GM23338 (cell line): ENCODE results near the gene CENPL. TPM values are rescaled to one million over a fixed set of nuclear protein-coding genes. Genes with fewer than 3 reads are reported as not detected.
"Not testable (repeated sequence)": the region's sequence is repeated elsewhere in the genome, so short reads cannot be mapped to it uniquely, and the experiment has no call there.

Experiments used
- ATAC-seq: fragments of 200-7000 bp; cut with Tn5 transposase; 3 replicates; pipeline ENCODE4 v1.9.1; 2020
- DNase-seq: peaks from one replicate; pipeline ENCODE4 v3.0.0-alpha.2; 2015; ENCODE audit warnings: low spot score
- H2AFZ ChIP-seq: fragments of 200-600 bp; sonication (generic); 2 replicates; pipeline ENCODE4 v1.8.0; 2016; ENCODE audit warnings: antibody characterized with exemption, mild to moderate bottlenecking, moderate library complexity
- H3F3A ChIP-seq: fragments of 200-600 bp; sonication (generic); replicated peaks from 2 replicates; pipeline ENCODE4 v1.8.0; 2017; ENCODE audit warnings: antibody characterized with exemption, mixed run types, low read depth
- H3K27ac ChIP-seq: fragments of 200-600 bp; sonication (generic); 2 replicates; pipeline ENCODE4 v1.6.1; 2016; ENCODE audit warnings: low read depth
- H3K27me3 ChIP-seq: fragments of 200-600 bp; sonication (generic); 2 replicates; pipeline ENCODE4 v1.8.0; 2016; ENCODE audit warnings: mild to moderate bottlenecking, mixed run types, moderate library complexity; ENCODE audit not compliant: insufficient read depth
- H3K36me3 ChIP-seq: fragments of 200-600 bp; sonication (generic); 2 replicates; pipeline ENCODE4 v1.8.0; 2016; ENCODE audit warnings: mild to moderate bottlenecking; ENCODE audit not compliant: insufficient read depth
- H3K4me1 ChIP-seq: fragments of 200-600 bp; sonication (generic); 2 replicates; pipeline ENCODE4 v1.8.0; 2016; ENCODE audit warnings: mild to moderate bottlenecking, moderate library complexity; ENCODE audit not compliant: insufficient read depth
- H3K4me2 ChIP-seq: fragments of 200-600 bp; sonication (generic); 2 replicates; pipeline ENCODE4 v1.7.1; 2017; ENCODE audit warnings: mixed run types
- H3K4me3 ChIP-seq: fragments of 200-600 bp; sonication (generic); 2 replicates; pipeline ENCODE4 v1.6.1; 2016; ENCODE audit warnings: mixed run types
- H3K79me2 ChIP-seq: fragments of 200-600 bp; sonication (generic); replicated peaks from 2 replicates; pipeline ENCODE4 v1.8.0; 2017; ENCODE audit warnings: mild to moderate bottlenecking; ENCODE audit not compliant: insufficient read depth
- H3K9me2 ChIP-seq: fragments of 200-600 bp; sonication (generic); 2 replicates; pipeline ENCODE4 v1.8.0; 2017; ENCODE audit not compliant: insufficient read depth
- H4K20me1 ChIP-seq: fragments of 200-600 bp; sonication (generic); replicated peaks from 2 replicates; pipeline ENCODE4 v1.8.0; 2017; ENCODE audit warnings: mild to moderate bottlenecking; ENCODE audit not compliant: insufficient read depth
- H3K27ac Mint-ChIP-seq: 2 replicates; pipeline ENCODE4 v1.8.0; 2020; ENCODE audit warnings: inconsistent platforms, mild to moderate bottlenecking, moderate library complexity, mixed read lengths
- H3K27me3 Mint-ChIP-seq: 3 replicates; pipeline ENCODE4 v1.8.0; 2022; ENCODE audit warnings: low read depth, mild to moderate bottlenecking, moderate library complexity, mixed read lengths, inconsistent platforms; ENCODE audit not compliant: insufficient read depth, poor library complexity
- H3K36me3 Mint-ChIP-seq: 3 replicates; pipeline ENCODE4 v1.8.0; 2021; ENCODE audit warnings: low read depth, mild to moderate bottlenecking, inconsistent platforms, moderate library complexity, mixed read lengths
- H3K4me1 Mint-ChIP-seq: 3 replicates; pipeline ENCODE4 v1.8.0; 2020; ENCODE audit warnings: mild to moderate bottlenecking, inconsistent platforms, mixed read lengths
- H3K4me3 Mint-ChIP-seq: 3 replicates; pipeline ENCODE4 v1.8.0; 2021; ENCODE audit warnings: moderate library complexity, mild to moderate bottlenecking, inconsistent platforms, mixed read lengths
- H3K9me3 Mint-ChIP-seq: 3 replicates; pipeline ENCODE4 v1.8.0; 2020; ENCODE audit warnings: moderate library complexity, mild to moderate bottlenecking, inconsistent platforms, mixed read lengths
- CREB1 ChIP-seq: fragments of 250-450 bp; sonication (Bioruptor Pico); IDR thresholded peaks from 2 replicates; pipeline ENCODE4 v1.5.0; 2020; ENCODE audit warnings: low read depth, mild to moderate bottlenecking, moderate library complexity
- CTCF ChIP-seq, 2 experiments: fragments of 200-600 bp in 1 of 2; sonication (generic) in 1 of 2; conservative IDR thresholded peaks; 2 replicates each; pipeline versions ENCODE4 v1.5.1 to v1.6.1; 2016 to 2017; ENCODE audit warnings: antibody characterized with exemption in 2 of 2, low read depth in 2 of 2, mild to moderate bottlenecking in 2 of 2, moderate library complexity in 1 of 2
- ETS1 ChIP-seq: IDR thresholded peaks from 2 replicates; pipeline ENCODE4 v1.6.1; 2016; ENCODE audit warnings: antibody characterized with exemption
- EZH2phosphoT487 ChIP-seq: fragments of 200-600 bp; sonication (generic); IDR thresholded peaks from one replicate; pipeline ENCODE4 v1.8.1; 2018; ENCODE audit warnings: antibody characterized with exemption; ENCODE audit not compliant: unreplicated experiment
- JUNB ChIP-seq: IDR thresholded peaks from one replicate; pipeline ENCODE4 v1.6.1; 2016; ENCODE audit warnings: antibody characterized with exemption; ENCODE audit not compliant: unreplicated experiment
- NANOG ChIP-seq: IDR thresholded peaks from 2 replicates; pipeline ENCODE4 v1.6.1; 2016; ENCODE audit warnings: antibody characterized with exemption, borderline replicate concordance
- REST ChIP-seq: IDR thresholded peaks from one replicate; pipeline ENCODE4 v1.6.1; 2018; ENCODE audit warnings: antibody characterized with exemption; ENCODE audit not compliant: unreplicated experiment
- STAT1 ChIP-seq: IDR thresholded peaks from one replicate; pipeline ENCODE4 v1.6.1; 2016; ENCODE audit warnings: antibody characterized with exemption; ENCODE audit not compliant: unreplicated experiment
- polyA plus RNA-seq: library from polyadenylated mRNA; unstranded; fragments of >200 nt; fragmentation: Nextera tagmentation; extraction: Ambion mirVana; gene quantifications from 2 replicates; pipeline ENCODE4 v1.2.1, GENCODE V29; 2016
- total RNA-seq: library from RNA; depleted of rRNA; stranded (reverse); fragments of >200 nt; shearing (Covaris generic); gene quantifications from 2 replicates; pipeline ENCODE4 v1.2.3, GENCODE V29; 2014

CENPL gene
- total and polyA plus RNA-seq, 2 experiments from 2014 or later: 13.6 to 23.5 TPM

- Histone ChIP-seq H3K36me3 (no peaks in the 10 kb centered on the region), H3K27ac (no peak overlapping the region), H3K9me2 (no peaks in the 10 kb centered on the region), H3K4me2 (no peak overlapping the region), H3K4me1 (no peaks in the 10 kb centered on the region), H3K4me3 (no peak overlapping the region), H3K79me2 (no peaks in the 10 kb centered on the region), H4K20me1 (no peaks in the 10 kb centered on the region; the same call in 1 of the 2 replicates), H3F3A (no peaks in the 10 kb centered on the region), H3K27me3 (no peaks in the 10 kb centered on the region), H2AFZ (no peak overlapping the region)
- no peak for ATAC-seq
- H3K36me3 Mint-ChIP-seq: no peaks in the 10 kb centered on the region; the same call in 2 of the 3 replicates
- no peaks in the 10 kb centered on the region for H3K27me3 Mint-ChIP-seq
- H3K27ac Mint-ChIP-seq: no peak overlapping the region
- H3K4me3 Mint-ChIP-seq: no peak overlapping the region
- TF ChIP-seq JUNB (no peak), CTCF (conservative IDR thresholded peaks at IDR 0.05; ENCODE audit: low read depth in 2 of 2) (no peak), REST (no peak), NANOG (no peak), EZH2phosphoT487 (no peak), ETS1 (no peak), STAT1 (no peak), CREB1 (CRISPR knock-in tag) (no peak)
- H3K4me1 Mint-ChIP-seq: no peaks in the 10 kb centered on the region
- no peak for DNase-seq
- no peaks in the 10 kb centered on the region for H3K9me3 Mint-ChIP-seq
These were observed 53.1 kb downstream of the CENPL start for GRCh38 chr1:173771560-173771959.

- not testable (repeated sequence) for H3K4me1 ChIP-seq, H3K9me2 ChIP-seq, H3K4me1 Mint-ChIP-seq, DNase-seq, H3K4me3 ChIP-seq, H3K79me2 ChIP-seq, H3K9me3 Mint-ChIP-seq, H3K36me3 ChIP-seq, H3K4me2 ChIP-seq, H3F3A ChIP-seq, H3K4me3 Mint-ChIP-seq, H3K27ac Mint-ChIP-seq, H3K27me3 ChIP-seq, H4K20me1 ChIP-seq, H3K27me3 Mint-ChIP-seq, H3K36me3 Mint-ChIP-seq, ATAC-seq, H2AFZ ChIP-seq, H3K27ac ChIP-seq
These were observed 54.4 kb downstream of the CENPL start for GRCh38 chr1:173770330-173770729.
